Measurements from ENCODE around the gene JSRP1.

Gene JSRP1

GRCh38 chr19:2251106-2252054 lies 4.8 kb downstream of the JSRP1 start:
- no peak for DNase-seq (ENCODE audit: low read depth)
- no peak overlapping the region for H3K4me3 ChIP-seq (ENCODE audit: low read length)
- TF ChIP-seq, protein P1, sequence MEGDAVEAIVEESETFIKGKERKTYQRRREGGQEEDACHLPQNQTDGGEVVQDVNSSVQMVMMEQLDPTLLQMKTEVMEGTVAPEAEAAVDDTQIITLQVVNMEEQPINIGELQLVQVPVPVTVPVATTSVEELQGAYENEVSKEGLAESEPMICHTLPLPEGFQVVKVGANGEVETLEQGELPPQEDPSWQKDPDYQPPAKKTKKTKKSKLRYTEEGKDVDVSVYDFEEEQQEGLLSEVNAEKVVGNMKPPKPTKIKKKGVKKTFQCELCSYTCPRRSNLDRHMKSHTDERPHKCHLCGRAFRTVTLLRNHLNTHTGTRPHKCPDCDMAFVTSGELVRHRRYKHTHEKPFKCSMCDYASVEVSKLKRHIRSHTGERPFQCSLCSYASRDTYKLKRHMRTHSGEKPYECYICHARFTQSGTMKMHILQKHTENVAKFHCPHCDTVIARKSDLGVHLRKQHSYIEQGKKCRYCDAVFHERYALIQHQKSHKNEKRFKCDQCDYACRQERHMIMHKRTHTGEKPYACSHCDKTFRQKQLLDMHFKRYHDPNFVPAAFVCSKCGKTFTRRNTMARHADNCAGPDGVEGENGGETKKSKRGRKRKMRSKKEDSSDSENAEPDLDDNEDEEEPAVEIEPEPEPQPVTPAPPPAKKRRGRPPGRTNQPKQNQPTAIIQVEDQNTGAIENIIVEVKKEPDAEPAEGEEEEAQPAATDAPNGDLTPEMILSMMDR (conservative IDR thresholded peaks at IDR 0.05; ENCODE audit: low read length) = no peak

DNA sequence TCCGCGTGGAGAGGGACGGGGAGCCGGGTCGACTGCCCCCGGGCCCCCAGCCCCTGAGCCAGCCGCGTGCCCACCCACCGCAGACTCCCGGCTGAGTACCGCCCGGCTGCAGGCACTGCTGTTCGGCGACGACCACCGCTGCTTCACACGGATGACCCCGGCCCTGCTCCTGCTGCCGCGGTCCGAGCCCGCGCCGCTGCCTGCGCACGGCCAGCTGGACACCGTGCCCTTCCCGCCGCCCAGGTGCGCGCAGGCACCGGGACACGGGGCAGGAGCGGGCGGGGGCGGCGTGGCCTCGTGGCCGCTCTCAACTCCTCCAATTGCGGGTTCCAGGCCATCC lies 5.5 kb downstream of the JSRP1 start:
- TF ChIP-seq, protein P1 (conservative IDR thresholded peaks at IDR 0.05; ENCODE audit: low read length) = no peak
- DNase-seq (ENCODE audit: low read depth) = no peak
- no peak overlapping the region for H3K4me3 ChIP-seq (ENCODE audit: low read length)

DNA sequence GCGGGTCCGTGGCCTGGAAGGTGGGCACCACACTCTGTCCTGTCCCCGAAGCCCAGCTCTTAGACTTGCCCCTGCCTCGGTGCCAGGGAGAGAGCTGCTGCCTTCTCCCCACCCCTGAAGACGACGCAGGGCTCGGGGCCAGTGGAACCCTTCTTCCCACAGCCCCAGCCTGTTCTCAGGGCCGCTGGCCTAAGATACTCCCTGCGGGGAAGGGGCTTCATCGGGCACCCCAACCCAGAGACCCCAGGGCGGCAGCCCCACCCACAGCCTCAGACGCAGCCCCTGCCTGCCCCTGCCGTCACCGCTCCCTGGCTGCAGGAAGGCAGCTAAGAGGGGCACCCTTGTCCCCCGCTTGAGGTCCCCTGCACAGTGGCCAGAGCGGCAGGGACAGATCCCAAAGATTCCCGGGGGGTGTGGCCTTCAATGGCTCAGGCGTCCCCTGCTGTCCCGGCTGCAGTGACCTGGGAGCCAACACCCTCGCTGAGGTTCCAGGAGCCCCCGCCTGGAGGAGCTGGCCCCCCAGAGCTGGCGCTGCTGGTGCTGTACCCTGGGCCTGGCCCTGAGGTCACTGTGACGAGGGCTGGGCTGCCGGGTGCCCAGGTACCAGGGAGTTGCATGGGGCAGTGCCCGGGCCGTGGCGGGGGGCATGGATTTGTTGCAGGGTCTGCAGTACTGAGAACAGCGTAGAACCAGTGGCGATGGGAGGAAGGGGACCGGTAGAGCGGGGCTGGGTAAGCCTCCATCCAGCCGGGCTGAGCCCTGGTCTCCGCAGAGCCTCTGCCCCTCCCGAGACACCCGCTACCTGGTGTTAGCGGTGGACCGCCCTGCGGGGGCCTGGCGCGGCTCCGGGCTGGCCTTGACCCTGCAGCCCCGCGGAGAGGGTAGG lies 6.1 kb downstream of the JSRP1 start:
- DNase-seq (ENCODE audit: low read depth) = no peak

GRCh38 chr19:2249010-2249866 lies 7.0 kb downstream of the JSRP1 start, which contains the start of gene AMH:
TSS of gene AMH (plus strand) at chr19:2249323. CDS start at chr19:2249333, 10 bp downstream.
- TF ChIP-seq, protein P1 (conservative IDR thresholded peaks at IDR 0.05; ENCODE audit: low read length) = no peak
- no peak for DNase-seq (ENCODE audit: low read depth)
- H3K4me3 ChIP-seq (ENCODE audit: low read length) = no peak within 1 kb of the TSS

More for the DNA sequence above, 6.1 kb downstream of the JSRP1 start:
- TF ChIP-seq, protein P1 (conservative IDR thresholded peaks at IDR 0.05; ENCODE audit: low read length) = no peak
- no peak overlapping the region for H3K4me3 ChIP-seq (ENCODE audit: low read length)

DNA sequence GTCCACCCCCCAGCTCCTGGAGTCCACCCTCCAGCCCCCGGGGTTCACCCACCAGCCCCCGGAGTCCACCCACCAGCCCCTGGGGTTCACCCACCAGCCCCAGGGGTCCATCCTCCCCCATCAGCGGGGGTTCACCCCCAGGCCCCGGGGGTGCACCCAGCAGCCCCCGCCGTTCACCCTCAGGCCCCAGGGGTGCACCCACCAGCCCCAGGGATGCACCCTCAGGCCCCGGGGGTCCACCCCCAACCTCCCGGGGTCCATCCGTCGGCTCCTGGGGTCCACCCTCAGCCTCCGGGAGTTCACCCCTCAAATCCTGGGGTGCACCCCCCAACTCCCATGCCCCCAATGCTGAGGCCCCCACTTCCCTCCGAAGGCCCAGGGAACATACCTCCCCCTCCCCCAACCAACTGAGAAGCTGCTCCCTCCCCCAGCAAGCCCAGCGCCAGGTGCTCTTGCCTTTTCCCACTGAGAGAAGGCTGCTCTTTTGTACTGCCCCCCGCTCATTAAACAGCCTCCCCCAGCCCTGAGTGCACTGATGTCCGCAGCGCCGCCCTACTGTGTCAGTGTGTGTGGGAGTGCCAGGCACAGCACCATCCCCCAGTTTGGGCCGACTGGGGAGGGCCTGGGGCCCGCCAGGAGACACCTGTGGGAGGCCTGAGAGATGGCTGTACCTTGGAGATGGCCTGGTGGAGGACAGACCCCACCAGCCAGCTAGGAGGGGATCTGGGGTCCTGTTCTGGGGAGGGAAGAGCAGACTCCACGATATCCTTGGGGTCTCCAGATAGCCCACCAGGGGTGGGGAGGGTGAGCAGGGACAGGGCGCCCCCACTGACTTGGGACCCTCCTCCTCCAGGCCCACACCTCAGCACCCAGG lies 7.8 kb downstream of the JSRP1 start:
- TF ChIP-seq, protein P1 (conservative IDR thresholded peaks at IDR 0.05; ENCODE audit: low read length) = no peak
- no peak for DNase-seq (ENCODE audit: low read depth)
- H3K4me3 ChIP-seq (ENCODE audit: low read length) = no peak overlapping the region
